CD4-positive, alpha-beta memory T cell (primary cell): ENCODE results near the gene MOB3C. TPM values are rescaled to one million over a fixed set of nuclear protein-coding genes. Genes with fewer than 3 reads are reported as not detected.

Source experiments
- CTCF ChIA-PET: fragments of 350-600 bp; sonication (Branson Sonifier 250); formaldehyde crosslinking; loops from one replicate; lab custom pipeline; 2021; ENCODE audit warnings: inconsistent platforms; ENCODE audit not compliant: partially characterized antibody; lab: Charles Lee
- POLR2A ChIA-PET: fragments of 350-600 bp; sonication (Branson Sonifier 250); formaldehyde crosslinking; loops from one replicate; lab custom pipeline; 2021; ENCODE audit not compliant: partially characterized antibody; lab: Charles Lee
- DNase-seq, 5 donors: peaks; one replicate each; pipeline versions ENCODE4 v3.0.0 to v3.0.0-alpha.2; 2020 to 2022; ENCODE audit warnings: mixed read lengths in 1 of 5
- H3K27ac ChIP-seq: one replicate; pipeline ENCODE4 v1.7.0; 2013; ENCODE audit warnings: low read depth, low read length
- H3K27me3 ChIP-seq: 2 replicates; pipeline ENCODE4 v1.7.0; 2013; ENCODE audit warnings: mild to moderate bottlenecking, low read length, moderate library complexity; ENCODE audit not compliant: insufficient read depth
- H3K36me3 ChIP-seq: 2 replicates; pipeline ENCODE4 v1.7.0; 2013; ENCODE audit warnings: mild to moderate bottlenecking, low read length, moderate library complexity; ENCODE audit not compliant: insufficient read depth
- H3K4me1 ChIP-seq: 2 replicates; pipeline ENCODE4 v1.7.0; 2013; ENCODE audit warnings: mild to moderate bottlenecking, low read length, moderate library complexity; ENCODE audit not compliant: insufficient read depth
- H3K4me3 ChIP-seq, 2 donors: one replicate each; pipeline ENCODE4 v1.7.0; 2013; ENCODE audit warnings: low read length in 2 of 2, mild to moderate bottlenecking in 1 of 2
- H3K9me3 ChIP-seq, 2 donors: one replicate each; pipeline ENCODE4 v1.7.0; 2013; ENCODE audit warnings: low read length in 2 of 2, control low read depth in 1 of 2; ENCODE audit not compliant: control insufficient read depth in 1 of 2
- H3K27ac Mint-ChIP-seq, 7 donors: one replicate each; pipeline ENCODE4 v1.8.0; 2020 to 2021; ENCODE audit warnings: mixed read lengths in 7 of 7, mild to moderate bottlenecking in 6 of 7, inconsistent platforms in 3 of 7, moderate library complexity in 3 of 7
- H3K27me3 Mint-ChIP-seq, 2 donors: one replicate each; pipeline ENCODE4 v1.8.0; 2020 to 2021; ENCODE audit warnings: mixed read lengths in 2 of 2
- H3K36me3 Mint-ChIP-seq, 2 donors: one replicate each; pipeline ENCODE4 v1.8.0; 2020 to 2021; ENCODE audit warnings: mixed read lengths in 2 of 2, inconsistent platforms in 1 of 2, mild to moderate bottlenecking in 1 of 2
- H3K4me1 Mint-ChIP-seq, 4 donors: one replicate each; pipeline ENCODE4 v1.8.0; 2020 to 2021; ENCODE audit warnings: mixed read lengths in 4 of 4, mild to moderate bottlenecking in 1 of 4
- H3K4me3 Mint-ChIP-seq, 8 donors: one replicate each; pipeline ENCODE4 v1.8.0; 2020 to 2021; ENCODE audit warnings: mixed read lengths in 8 of 8, mild to moderate bottlenecking in 7 of 8, moderate library complexity in 6 of 8, inconsistent platforms in 3 of 8
- H3K9me3 Mint-ChIP-seq, 8 donors: one replicate each; pipeline ENCODE4 v1.8.0; 2020 to 2021; ENCODE audit warnings: mixed read lengths in 8 of 8, mild to moderate bottlenecking in 5 of 8, inconsistent platforms in 3 of 8, moderate library complexity in 1 of 8
- intact Hi-C: fragments of 100-400 bp; cut with micrococcal nuclease; formaldehyde crosslinking; loops from one replicate; pipeline ENCODE4 v1.15.1; 2023
- polyA plus RNA-seq, 2 donors: library from polyadenylated mRNA; unstranded; fragments of 300-500 nt; fragmentation: Illumina TruSeq; gene quantifications; one replicate each; pipeline ENCODE4 v1.2.3, GENCODE V29; 2021
- total RNA-seq, 2 experiments: library from RNA; stranded (reverse); gene quantifications; one replicate each; pipeline ENCODE4 v1.2.3, GENCODE V29; 2021

Gene MOB3C
- total and polyA plus RNA-seq, 4 experiments from 2014 or later = 9.8 to 29.5 (median 23.5) TPM

- ChIA-PET POLR2A (interaction anchor here (1.0 to 10.4 kb wide), 6 partner anchors 13 to 314 kb away, joined by 3 to 182 read pairs (median 8); partner anchors contain the start of genes ATPAF1, EFCAB14, LRRC41 and MKNK1), CTCF (interaction anchor here (0.8 to 3.2 kb wide), 6 partner anchors 13 to 108 kb away, joined by 3 to 37 read pairs (median 4); partner anchors contain the start of gene MKNK1)
- Mint-ChIP-seq H3K36me3 (peaks cover 0 to 13% of the 10 kb centered on the region in 2 donors), H3K27ac (peak overlapping the region; percentile 87 to 97 (median 94)), H3K4me3 (peak overlapping the region; percentile 92 to 96 (median 94)), H3K4me1 (peaks cover 21 to 50% (median 38%) of the 10 kb centered on the region in 4 donors), H3K27me3 (no peaks in the 10 kb centered on the region), H3K9me3 (no peaks in the 10 kb centered on the region)
- Histone ChIP-seq H3K36me3 (no peaks in the 10 kb centered on the region), H3K4me3 (peak overlapping the region; percentile 50 to 96), H3K27me3 (no peaks in the 10 kb centered on the region), H3K4me1 (peaks cover 43% of the 10 kb centered on the region), H3K9me3 (no peaks in the 10 kb centered on the region), H3K27ac (peak overlapping the region; percentile 81)
- no peak for DNase-seq
- intact Hi-C loops = loop anchor here (5.0 kb wide), 1 partner anchor 100 kb away; the partner anchor contains the start of gene EFCAB14
These were observed 643 bp upstream of the MOB3C start for GRCh38 chr1:46617108-46617800.

- peak overlapping the region; percentile 82 to 96 for H3K4me3 ChIP-seq
- no peaks in the 10 kb centered on the region for H3K36me3 ChIP-seq
- intact Hi-C loops = loop anchor here (1.0 to 5.0 kb wide), 2 partner anchors 11 to 102 kb away; partner anchors contain the start of genes EFCAB14 and MKNK1
- peaks cover 23 to 65% (median 48%) of the 10 kb centered on the region in 4 donors for H3K4me1 Mint-ChIP-seq
- no peaks in the 10 kb centered on the region for H3K27me3 Mint-ChIP-seq
- POLR2A ChIA-PET = interaction anchor here (0.6 to 10.4 kb wide), 9 partner anchors 11 to 313 kb away, joined by 3 to 182 read pairs (median 4); partner anchors contain the start of genes ATPAF1, EFCAB14, LRRC41 and MKNK1
- peak overlapping the region; percentile 86 to 95 (median 91) for H3K27ac Mint-ChIP-seq
- H3K4me1 ChIP-seq = peaks cover 53% of the 10 kb centered on the region
- H3K4me3 Mint-ChIP-seq = peak overlapping the region; percentile 92 to 96 (median 94)
- peaks cover 1 to 21% of the 10 kb centered on the region in 2 donors for H3K36me3 Mint-ChIP-seq
- no peaks in the 10 kb centered on the region for H3K9me3 Mint-ChIP-seq
- H3K9me3 ChIP-seq = no peaks in the 10 kb centered on the region
- DNase-seq = no peak
- peak overlapping the region; percentile 81 for H3K27ac ChIP-seq
- CTCF ChIA-PET = interaction anchor here (1.6 to 3.2 kb wide), 3 partner anchors 11 to 82 kb away, joined by 4 to 37 read pairs (median 4); partner anchors contain the start of gene MKNK1
- H3K27me3 ChIP-seq = no peaks in the 10 kb centered on the region
These were observed 876 bp downstream of the MOB3C start for GRCh38 chr1:46615735-46616134.

GRCh38 chr1:46615088-46615487, 1.5 kb downstream of the MOB3C start:
- no peaks in the 10 kb centered on the region for H3K9me3 Mint-ChIP-seq
- peaks cover 6 to 25% of the 10 kb centered on the region in 2 donors for H3K36me3 Mint-ChIP-seq
- POLR2A ChIA-PET = interaction anchor here (0.6 to 10.4 kb wide), 3 partner anchors 10 to 296 kb away, joined by 3 to 182 read pairs (median 23); partner anchors contain the start of genes ATPAF1 and MKNK1
- H3K4me3 Mint-ChIP-seq = peak overlapping the region; percentile 92 to 96 (median 94)
- Histone ChIP-seq H3K36me3 (no peaks in the 10 kb centered on the region), H3K9me3 (no peaks in the 10 kb centered on the region), H3K4me3 (peak overlapping the region in 1 of 2 donors; percentile 96), H3K4me1 (peaks cover 53% of the 10 kb centered on the region), H3K27ac (peak overlapping the region; percentile 81), H3K27me3 (no peaks in the 10 kb centered on the region)
- DNase-seq = no peak
- CTCF ChIA-PET = interaction anchor here (1.8 to 3.2 kb wide), 2 partner anchors 11 to 67 kb away, joined by 4 to 37 read pairs; partner anchors contain the start of gene MKNK1
- peaks cover 23 to 68% (median 50%) of the 10 kb centered on the region in 4 donors for H3K4me1 Mint-ChIP-seq
- intact Hi-C loops = loop anchor here (5.0 kb wide), 1 partner anchor 102 kb away; the partner anchor contains the start of gene EFCAB14
- H3K27me3 Mint-ChIP-seq = no peaks in the 10 kb centered on the region
- H3K27ac Mint-ChIP-seq = peak overlapping the region; percentile 60 to 95 (median 86)

GRCh38 chr1:46614604-46614984, 2.0 kb downstream of the MOB3C start:
- Histone ChIP-seq H3K27me3 (no peaks in the 10 kb centered on the region), H3K4me3 (no peak overlapping the region), H3K4me1 (peaks cover 53% of the 10 kb centered on the region), H3K36me3 (peaks cover 3% of the 10 kb centered on the region), H3K9me3 (no peaks in the 10 kb centered on the region), H3K27ac (no peak overlapping the region)
- ChIA-PET CTCF (interaction anchor here (1.1 to 2.1 kb wide), 2 partner anchors 9 to 11 kb away, joined by 4 to 12 read pairs; partner anchors contain the start of gene MKNK1), POLR2A (interaction anchor here (1.3 to 10.4 kb wide), 3 partner anchors 10 to 61 kb away, joined by 3 to 182 read pairs (median 23); partner anchors contain the start of genes ATPAF1 and MKNK1)
- intact Hi-C loops = no loop called here
- no peak for DNase-seq
- Mint-ChIP-seq H3K27me3 (no peaks in the 10 kb centered on the region), H3K4me3 (peak overlapping the region; percentile 92 to 96 (median 94)), H3K4me1 (peaks cover 26 to 72% (median 54%) of the 10 kb centered on the region in 4 donors), H3K36me3 (peaks cover 11 to 30% of the 10 kb centered on the region in 2 donors), H3K9me3 (no peaks in the 10 kb centered on the region), H3K27ac (peak overlapping the region in 6 of 7 donors; percentile 6 to 95 (median 73))

- intact Hi-C loops = no loop called here
- H3K36me3 ChIP-seq = peaks cover 10% of the 10 kb centered on the region
- peak overlapping the region; percentile 29 to 87 (median 47) for H3K27ac Mint-ChIP-seq
- H3K27me3 Mint-ChIP-seq = no peaks in the 10 kb centered on the region
- DNase-seq = peak in 2 of 5 donors; percentile 21 to 29
- H3K4me3 Mint-ChIP-seq = peak overlapping the region; percentile 26 to 95 (median 82)
- H3K36me3 Mint-ChIP-seq = peaks cover 17 to 37% of the 10 kb centered on the region in 2 donors
- no peaks in the 10 kb centered on the region for H3K9me3 ChIP-seq
- peak overlapping the region; percentile 6 for H3K27ac ChIP-seq
- H3K4me1 Mint-ChIP-seq = peaks cover 26 to 73% (median 54%) of the 10 kb centered on the region in 4 donors
- CTCF ChIA-PET = interaction anchor here (1.1 to 2.1 kb wide), 2 partner anchors 8 to 10 kb away, joined by 4 to 12 read pairs; partner anchors contain the start of gene MKNK1
- H3K4me3 ChIP-seq = no peak overlapping the region
- POLR2A ChIA-PET = interaction anchor here (1.3 to 10.4 kb wide), 3 partner anchors 9 to 61 kb away, joined by 3 to 182 read pairs (median 23); partner anchors contain the start of genes ATPAF1 and MKNK1
- peaks cover 53% of the 10 kb centered on the region for H3K4me1 ChIP-seq
- no peaks in the 10 kb centered on the region for H3K9me3 Mint-ChIP-seq
- no peaks in the 10 kb centered on the region for H3K27me3 ChIP-seq
These were observed 2.7 kb downstream of the MOB3C start for GRCh38 chr1:46613661-46614603.
